Astrocyte of the cerebellum (primary cell): ENCODE measurements around the gene PDAP1.

Experiments used
- DNase-seq: peaks from one replicate; pipeline ENCODE4 v3.0.0-alpha.2; 2011; ENCODE audit warnings: low read depth
- H3K4me3 ChIP-seq: 2 replicates; pipeline ENCODE4 v1.5.1; 2011; ENCODE audit warnings: mild to moderate bottlenecking, low read depth, low read length, moderate library complexity
- in situ Hi-C: cut with HindIII; loops from 2 replicates; pipeline ENCODE4 v1.10.0; 2017; ENCODE audit warnings: low sequenced_read_pairs
- TF ChIP-seq, protein P1 (sequence below): IDR thresholded peaks from 2 replicates; pipeline ENCODE4 v1.5.1; 2012; ENCODE audit warnings: low read length, low read depth, moderate library complexity, mild to moderate bottlenecking; ENCODE audit errors: missing control alignments

PDAP1 gene

GRCh38 chr7:99373091-99374066, 35.0 kb downstream of the PDAP1 start:
- TF ChIP-seq, protein P1, sequence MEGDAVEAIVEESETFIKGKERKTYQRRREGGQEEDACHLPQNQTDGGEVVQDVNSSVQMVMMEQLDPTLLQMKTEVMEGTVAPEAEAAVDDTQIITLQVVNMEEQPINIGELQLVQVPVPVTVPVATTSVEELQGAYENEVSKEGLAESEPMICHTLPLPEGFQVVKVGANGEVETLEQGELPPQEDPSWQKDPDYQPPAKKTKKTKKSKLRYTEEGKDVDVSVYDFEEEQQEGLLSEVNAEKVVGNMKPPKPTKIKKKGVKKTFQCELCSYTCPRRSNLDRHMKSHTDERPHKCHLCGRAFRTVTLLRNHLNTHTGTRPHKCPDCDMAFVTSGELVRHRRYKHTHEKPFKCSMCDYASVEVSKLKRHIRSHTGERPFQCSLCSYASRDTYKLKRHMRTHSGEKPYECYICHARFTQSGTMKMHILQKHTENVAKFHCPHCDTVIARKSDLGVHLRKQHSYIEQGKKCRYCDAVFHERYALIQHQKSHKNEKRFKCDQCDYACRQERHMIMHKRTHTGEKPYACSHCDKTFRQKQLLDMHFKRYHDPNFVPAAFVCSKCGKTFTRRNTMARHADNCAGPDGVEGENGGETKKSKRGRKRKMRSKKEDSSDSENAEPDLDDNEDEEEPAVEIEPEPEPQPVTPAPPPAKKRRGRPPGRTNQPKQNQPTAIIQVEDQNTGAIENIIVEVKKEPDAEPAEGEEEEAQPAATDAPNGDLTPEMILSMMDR = no peak
- peak overlapping the region; percentile 66 for H3K4me3 ChIP-seq
- no peak for DNase-seq
- in situ Hi-C loops = no loop called here

GRCh38 chr7:99372275-99373090, 35.9 kb downstream of the PDAP1 start:
- in situ Hi-C loops = no loop called here
- TF ChIP-seq, protein P1 = no peak
- DNase-seq = no peak
- no peak overlapping the region for H3K4me3 ChIP-seq

DNA sequence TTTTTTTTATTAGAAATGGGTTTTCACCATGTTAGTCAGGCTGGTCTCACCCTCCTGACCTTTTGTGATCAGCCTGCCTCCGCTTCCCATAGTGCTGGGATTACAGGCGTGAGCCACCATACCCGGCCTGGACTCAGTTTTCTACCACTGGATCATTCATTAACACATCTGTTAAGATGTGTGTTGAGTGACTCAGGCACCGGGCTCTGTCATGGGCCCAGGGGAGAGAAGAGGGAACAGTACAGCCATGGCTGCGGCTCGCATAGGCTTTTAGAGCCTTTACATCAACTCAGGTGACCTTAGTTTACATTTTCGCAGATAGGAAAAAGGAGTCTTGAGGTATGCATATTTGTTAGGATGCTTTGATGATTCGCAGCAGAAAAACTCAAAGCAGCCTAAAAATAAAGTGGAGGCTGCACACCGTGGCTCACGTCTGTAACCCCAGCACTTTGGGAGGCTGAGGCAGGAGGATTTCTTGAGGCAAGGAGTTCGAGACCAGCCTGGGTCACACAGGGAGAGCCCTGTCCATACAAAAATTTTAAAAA, 36.9 kb downstream of the PDAP1 start:
- in situ Hi-C loops = no loop called here
- TF ChIP-seq, protein P1 = no peak
- no peak overlapping the region for H3K4me3 ChIP-seq
- no peak for DNase-seq

DNA sequence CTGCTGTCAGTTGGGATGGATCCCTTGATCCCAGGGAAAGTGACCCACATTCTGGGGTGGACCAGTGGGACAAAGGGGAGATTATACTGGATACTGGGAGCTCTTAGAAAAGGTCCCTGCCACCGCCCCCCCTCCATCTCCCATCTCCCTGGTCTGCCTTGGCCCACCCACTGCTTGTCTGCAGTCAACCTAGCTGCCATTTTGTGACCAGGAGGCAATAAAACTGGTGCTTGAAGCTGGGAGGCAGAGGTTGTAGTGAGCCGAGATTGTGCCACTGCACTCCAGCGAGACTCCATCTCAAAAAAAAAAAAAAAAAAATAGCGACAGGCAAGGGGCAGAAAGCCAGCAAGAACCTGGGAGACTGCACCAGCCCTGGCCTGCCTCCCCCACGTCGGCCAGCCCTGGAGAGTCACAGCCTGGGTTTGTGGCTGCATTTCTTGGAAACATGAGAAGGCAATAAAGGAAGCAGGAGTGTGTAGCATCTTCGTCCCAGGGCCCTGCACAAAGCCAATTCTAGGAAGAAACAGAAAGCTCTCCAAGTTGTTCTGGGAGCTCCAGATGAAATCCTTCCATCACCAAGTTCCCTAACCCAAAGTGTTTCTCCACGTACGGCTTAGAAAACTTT, 38.5 kb downstream of the PDAP1 start:
- TF ChIP-seq, protein P1 = no peak
- in situ Hi-C loops = no loop called here
- H3K4me3 ChIP-seq = no peak overlapping the region
- no peak for DNase-seq

DNA sequence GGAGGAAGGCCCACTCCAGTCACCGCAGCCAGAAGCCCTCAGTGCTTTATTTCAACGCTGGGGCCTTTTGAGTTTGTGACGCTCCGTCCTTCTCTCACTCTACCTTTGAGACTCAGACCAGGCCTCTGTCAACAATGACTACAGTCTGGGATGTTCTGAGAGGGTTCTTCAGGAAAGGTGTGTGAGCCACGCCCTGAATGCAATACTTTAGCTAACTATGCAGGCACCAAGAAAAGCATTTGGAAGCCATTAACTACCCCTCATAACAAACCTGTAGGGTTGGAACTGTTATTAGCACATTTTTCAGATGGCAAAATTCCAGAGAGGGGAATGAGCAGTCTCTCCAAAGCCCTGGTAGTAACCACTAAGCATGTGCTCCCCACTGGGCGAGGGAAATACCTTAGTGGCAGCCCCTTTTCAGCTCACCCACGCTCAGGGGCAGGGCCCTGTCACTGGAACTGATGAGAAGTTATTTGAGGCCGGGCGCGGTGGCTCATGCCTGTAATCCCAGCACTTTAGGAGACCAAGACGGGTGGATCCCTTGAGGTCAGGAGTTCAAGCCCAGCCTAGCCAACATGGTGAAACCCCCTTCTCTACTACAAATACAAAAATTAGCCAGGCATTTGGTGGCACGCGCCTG, 39.5 kb downstream of the PDAP1 start:
- DNase-seq = peak; percentile 34
- in situ Hi-C loops = no loop called here
- TF ChIP-seq, protein P1 = no peak
- H3K4me3 ChIP-seq = no peak overlapping the region
